Tibial nerve (tissue), 4 donors: ENCODE measurements around the gene TMEM178B. TPM values are rescaled to one million over a fixed set of nuclear protein-coding genes. Genes with fewer than 3 reads are reported as not detected.

Experiments
- DNase-seq, 2 donors: peaks; one replicate each; pipeline ENCODE4 v3.0.0-alpha.2; 2019; ENCODE audit warnings: low spot score in 2 of 2
- H3K27ac ChIP-seq, 4 donors: fragments of 200-600 bp; sonication (generic) in 3 of 4; one replicate each; pipeline ENCODE4 v1.5.1; 2017 to 2019; ENCODE audit warnings: mild to moderate bottlenecking in 1 of 4
- H3K27me3 ChIP-seq, 2 donors: fragments of 200-600 bp; sonication (generic) in 1 of 2; one replicate each; pipeline versions ENCODE4 v1.5.1 to v1.6.0; 2017 to 2019
- H3K36me3 ChIP-seq, 3 donors: fragments of 200-600 bp; sonication (generic); one replicate each; pipeline ENCODE4 v1.5.1; 2018 to 2019
- H3K4me1 ChIP-seq, 4 donors: fragments of 200-600 bp; sonication (generic) in 3 of 4; one replicate each; pipeline ENCODE4 v1.5.1; 2017 to 2019
- H3K4me3 ChIP-seq, 4 donors: fragments of 200-600 bp; sonication (generic) in 3 of 4; one replicate each; pipeline ENCODE4 v1.5.1; 2017 to 2019; ENCODE audit warnings: mild to moderate bottlenecking in 1 of 4, moderate library complexity in 1 of 4
- H3K9me3 ChIP-seq, 4 donors: fragments of 200-600 bp; sonication (generic) in 3 of 4; one replicate each; pipeline ENCODE4 v1.5.1; 2017 to 2019
- EP300 ChIP-seq, 2 donors: sonication (generic); formaldehyde crosslinking; IDR thresholded peaks; one replicate each; pipeline ENCODE4 v1.6.1; 2017; ENCODE audit warnings: antibody characterized with exemption in 2 of 2, mild to moderate bottlenecking in 1 of 2
- POLR2A ChIP-seq, 2 donors: fragments of 450-650 bp; IDR thresholded peaks; one replicate each; pipeline ENCODE4 v1.6.1; 2017; ENCODE audit warnings: antibody characterized with exemption in 2 of 2, mild to moderate bottlenecking in 2 of 2, moderate library complexity in 2 of 2
- WGBS, 2 donors: methylation state at CpG; one replicate each; pipeline ENCODE4 v1.1.5; 2018; 5-methylcytosine and 5-hydroxymethylcytosine counted together
- total RNA-seq, 4 donors: library from RNA; depleted of rRNA; stranded (reverse); fragments of >200 nt; gene quantifications; one replicate each; pipeline ENCODE4 v1.1.0, GENCODE V29; 2016
- TF ChIP-seq, protein P1 (sequence below), 5 experiments: fragments of 200-600 bp in 3 of 5; fragments of 450-650 bp in 2 of 5; sonication (generic) in 3 of 5; IDR thresholded peaks; one replicate each; pipeline ENCODE4 v1.5.1; 2016 to 2019; ENCODE audit warnings: antibody characterized with exemption in 5 of 5, mild to moderate bottlenecking in 3 of 5, moderate library complexity in 2 of 5

Gene TMEM178B
- total RNA-seq, 4 donors from 2014 or later, result 0.30 to 0.78 (median 0.53) TPM

DNA sequence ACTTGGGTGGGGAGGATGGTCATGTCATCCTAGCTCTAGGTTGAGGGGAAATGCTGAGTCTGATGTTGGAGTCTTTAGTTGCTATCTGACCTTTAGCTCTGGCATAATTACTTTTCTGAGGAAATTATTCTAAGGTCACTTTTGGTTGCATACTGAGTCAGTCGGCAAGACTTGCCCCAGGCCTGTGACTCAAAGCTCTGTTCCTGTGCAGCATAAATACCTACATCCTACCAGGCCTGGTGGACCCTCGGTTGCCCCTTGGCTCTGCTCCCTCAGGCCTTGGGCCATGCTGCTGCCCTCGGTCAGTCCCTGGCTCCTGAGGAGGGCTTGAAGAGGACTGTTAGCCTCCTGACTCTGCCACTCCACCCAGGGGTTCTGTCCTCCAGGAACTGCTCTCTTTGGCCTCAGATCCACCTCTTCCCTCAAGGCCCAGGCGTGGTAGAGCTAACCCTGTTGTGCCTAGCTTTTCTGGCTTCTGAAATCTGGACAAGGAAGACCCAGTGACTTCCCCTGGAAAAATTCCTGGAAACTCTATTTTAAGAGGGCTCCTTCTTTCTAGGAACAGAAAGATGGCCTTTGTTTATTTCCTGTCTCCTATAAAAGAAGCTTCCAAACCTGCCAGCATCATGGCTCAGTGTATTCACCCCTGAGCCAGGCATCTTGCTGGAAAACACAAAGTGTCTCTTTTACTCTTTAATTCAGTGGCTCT, 71.2 kb downstream of the TMEM178B start:
- Histone ChIP-seq H3K9me3 (peaks cover 0 to 27% (median 0%) of the 10 kb centered on the region in 4 donors), H3K4me1 (no peaks in the 10 kb centered on the region), H3K4me3 (no peak overlapping the region), H3K27me3 (no peaks in the 10 kb centered on the region), H3K36me3 (no peaks in the 10 kb centered on the region), H3K27ac (no peak overlapping the region)
- WGBS, 2 donors, result 42 to 57% methylated on average over 4 of the region's 4 CpGs
- DNase-seq, result no peak
- TF ChIP-seq, protein P1, sequence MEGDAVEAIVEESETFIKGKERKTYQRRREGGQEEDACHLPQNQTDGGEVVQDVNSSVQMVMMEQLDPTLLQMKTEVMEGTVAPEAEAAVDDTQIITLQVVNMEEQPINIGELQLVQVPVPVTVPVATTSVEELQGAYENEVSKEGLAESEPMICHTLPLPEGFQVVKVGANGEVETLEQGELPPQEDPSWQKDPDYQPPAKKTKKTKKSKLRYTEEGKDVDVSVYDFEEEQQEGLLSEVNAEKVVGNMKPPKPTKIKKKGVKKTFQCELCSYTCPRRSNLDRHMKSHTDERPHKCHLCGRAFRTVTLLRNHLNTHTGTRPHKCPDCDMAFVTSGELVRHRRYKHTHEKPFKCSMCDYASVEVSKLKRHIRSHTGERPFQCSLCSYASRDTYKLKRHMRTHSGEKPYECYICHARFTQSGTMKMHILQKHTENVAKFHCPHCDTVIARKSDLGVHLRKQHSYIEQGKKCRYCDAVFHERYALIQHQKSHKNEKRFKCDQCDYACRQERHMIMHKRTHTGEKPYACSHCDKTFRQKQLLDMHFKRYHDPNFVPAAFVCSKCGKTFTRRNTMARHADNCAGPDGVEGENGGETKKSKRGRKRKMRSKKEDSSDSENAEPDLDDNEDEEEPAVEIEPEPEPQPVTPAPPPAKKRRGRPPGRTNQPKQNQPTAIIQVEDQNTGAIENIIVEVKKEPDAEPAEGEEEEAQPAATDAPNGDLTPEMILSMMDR (IDR thresholded peaks at IDR 0.05), result no peak
- TF ChIP-seq POLR2A (IDR thresholded peaks at IDR 0.05) (no peak), EP300 (IDR thresholded peaks at IDR 0.05) (no peak)

DNA sequence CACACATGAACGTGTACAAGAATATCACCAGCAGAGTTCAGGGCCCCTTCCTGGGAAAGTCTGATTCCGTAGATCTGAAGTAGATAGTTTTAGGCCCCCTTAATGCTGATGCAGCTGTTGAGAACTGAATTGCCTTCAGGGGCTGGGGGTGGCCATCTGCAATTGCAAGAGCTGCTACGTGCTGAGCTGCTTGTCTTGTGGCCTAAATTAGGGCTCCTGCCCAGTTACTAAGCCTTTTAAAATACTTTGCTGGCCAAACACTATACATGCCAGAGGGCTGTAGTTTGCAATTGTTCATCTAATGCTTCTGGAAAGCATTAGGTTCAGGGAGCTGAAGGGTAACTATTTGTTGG, 71.7 kb downstream of the TMEM178B start:
- Histone ChIP-seq H3K27ac (no peak overlapping the region), H3K9me3 (peaks cover 0 to 26% (median 0%) of the 10 kb centered on the region in 4 donors), H3K27me3 (no peaks in the 10 kb centered on the region), H3K36me3 (no peaks in the 10 kb centered on the region), H3K4me1 (no peaks in the 10 kb centered on the region), H3K4me3 (no peak overlapping the region)
- DNase-seq, result no peak
- WGBS, 2 donors, result 46 to 65% methylated on average over 3 of the region's 3 CpGs
- TF ChIP-seq EP300 (IDR thresholded peaks at IDR 0.05) (no peak), POLR2A (IDR thresholded peaks at IDR 0.05) (no peak)
- TF ChIP-seq, protein P1 (IDR thresholded peaks at IDR 0.05), result no peak

DNA sequence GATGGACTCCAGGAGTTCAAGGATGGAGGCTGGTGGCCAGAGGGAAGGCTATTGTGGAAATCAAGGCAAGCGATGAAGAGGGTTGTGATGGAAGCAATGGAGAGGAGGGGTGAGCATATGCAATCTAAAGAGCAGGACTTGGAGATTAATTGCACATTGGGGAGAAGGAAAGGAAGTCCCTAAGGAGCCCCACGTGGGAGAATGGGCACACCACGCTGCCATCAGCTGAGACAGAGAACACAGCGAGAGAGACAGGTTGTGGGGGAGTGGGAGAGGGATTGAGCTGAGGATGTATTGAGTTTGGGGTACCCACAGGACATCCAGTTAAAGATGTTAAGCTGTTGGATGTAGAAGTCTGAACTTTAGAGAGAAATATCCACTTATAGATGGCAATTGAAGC, 73.6 kb downstream of the TMEM178B start:
- Histone ChIP-seq H3K27me3 (no peaks in the 10 kb centered on the region), H3K36me3 (no peaks in the 10 kb centered on the region), H3K4me3 (no peak overlapping the region), H3K27ac (no peak overlapping the region), H3K9me3 (peaks cover 0 to 18% (median 0%) of the 10 kb centered on the region in 4 donors), H3K4me1 (no peaks in the 10 kb centered on the region)
- DNase-seq, result no peak
- WGBS, 2 donors, result 78 to 89% methylated on average over 4 of the region's 4 CpGs
- TF ChIP-seq, protein P1 (IDR thresholded peaks at IDR 0.05), result no peak
- TF ChIP-seq POLR2A (IDR thresholded peaks at IDR 0.05) (no peak), EP300 (IDR thresholded peaks at IDR 0.05) (no peak)

- 52 to 53% methylated on average over 2 of the region's 2 CpGs for WGBS, 2 donors
- Histone ChIP-seq H3K27me3 (no peaks in the 10 kb centered on the region), H3K9me3 (peaks cover 0 to 8% (median 0%) of the 10 kb centered on the region in 4 donors), H3K4me1 (no peaks in the 10 kb centered on the region), H3K27ac (no peak overlapping the region), H3K36me3 (no peaks in the 10 kb centered on the region), H3K4me3 (no peak overlapping the region)
- TF ChIP-seq, protein P1 (IDR thresholded peaks at IDR 0.05), result no peak
- no peak for TF ChIP-seq POLR2A (IDR thresholded peaks at IDR 0.05)
- no peak for TF ChIP-seq EP300 (IDR thresholded peaks at IDR 0.05)
- DNase-seq, result no peak
These were observed 76.6 kb downstream of the TMEM178B start for GRCh38 chr7:141150465-141150864.

DNA sequence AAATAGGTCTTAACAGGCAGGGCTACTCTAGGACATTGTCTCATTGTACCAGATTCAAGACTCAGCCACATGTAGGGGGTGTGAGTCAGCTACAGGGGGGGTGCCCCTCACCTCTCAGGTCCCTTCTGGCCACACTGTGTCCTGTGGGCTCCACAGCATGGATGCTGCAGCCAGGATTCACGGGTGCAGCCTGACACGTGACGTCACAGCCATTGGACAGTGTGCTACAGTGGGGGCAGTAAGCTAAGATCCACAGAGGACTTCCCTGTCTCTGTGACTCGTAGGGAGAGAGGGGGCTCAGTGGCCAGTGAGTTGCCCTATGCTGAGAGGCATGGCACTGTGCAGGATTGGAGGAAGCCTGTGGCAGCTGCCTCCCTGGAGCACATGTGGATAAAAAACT, 77.9 kb downstream of the TMEM178B start:
- Histone ChIP-seq H3K36me3 (no peaks in the 10 kb centered on the region), H3K9me3 (peaks cover 0 to 8% (median 0%) of the 10 kb centered on the region in 4 donors), H3K4me3 (no peak overlapping the region), H3K4me1 (no peaks in the 10 kb centered on the region), H3K27me3 (no peaks in the 10 kb centered on the region), H3K27ac (no peak overlapping the region)
- 80 to 87% methylated on average over 3 to 4 of the region's 4 CpGs for WGBS, 2 donors
- DNase-seq, result no peak
- TF ChIP-seq EP300 (IDR thresholded peaks at IDR 0.05), result no peak
- TF ChIP-seq, protein P1 (IDR thresholded peaks at IDR 0.05), result no peak
- TF ChIP-seq POLR2A (IDR thresholded peaks at IDR 0.05), result no peak
